ENCODE data around the gene REEP5.
"Not testable (repeated sequence)": the region's sequence is repeated elsewhere in the genome, so short reads cannot be mapped to it uniquely, and the experiment has no call there.

REEP5 gene

GRCh38 chr5:112902561-112902960 is 19.5 kb downstream of the REEP5 start:
- ChIA-PET POLR2A (no interaction called here), CTCF (interaction anchor here (1.1 to 3.0 kb wide), 7 partner anchors 8 to 94 kb away, joined by 3 to 12 read pairs (median 8); partner anchors contain the start of gene REEP5)
- no peak for DNase-seq (ENCODE audit: extremely low spot score)
- no peak for TF ChIP-seq CTCF (IDR thresholded peaks at IDR 0.05; ENCODE audit: control extremely low read depth, extremely low read depth, low read depth, missing control alignments)

GRCh38 chr5:112895682-112896081 is 26.3 kb downstream of the REEP5 start:
- no peak for DNase-seq (ENCODE audit: extremely low spot score)
- CTCF ChIA-PET = interaction anchor here (0.7 to 2.5 kb wide), 9 partner anchors 8 to 90 kb away, joined by 3 to 12 read pairs (median 4); partner anchors contain the start of gene SRP19
- TF ChIP-seq CTCF (IDR thresholded peaks at IDR 0.05; ENCODE audit: control extremely low read depth, extremely low read depth, low read depth, missing control alignments) = no peak
- POLR2A ChIA-PET = no interaction called here

GRCh38 chr5:112892776-112893175 is 29.3 kb downstream of the REEP5 start:
- POLR2A ChIA-PET = no interaction called here
- TF ChIP-seq CTCF (IDR thresholded peaks at IDR 0.05; ENCODE audit: control extremely low read depth, extremely low read depth, low read depth, missing control alignments) = no peak
- no peak for DNase-seq (ENCODE audit: extremely low spot score)
- CTCF ChIA-PET = interaction anchor here (1.8 kb wide), 1 partner anchor 44 kb away, joined by 5 read pairs; no protein-coding TSS in a partner anchor

- POLR2A ChIA-PET; DNase-seq (ENCODE audit: extremely low spot score): not testable (repeated sequence)
- CTCF ChIA-PET = interaction anchor here (1.0 kb wide), 1 partner anchor 21 kb away, joined by 3 read pairs; no protein-coding TSS in a partner anchor
These were observed 30.0 kb downstream of the REEP5 start for GRCh38 chr5:112892066-112892465.

GRCh38 chr5:112886975-112887374 is 35.1 kb downstream of the REEP5 start:
- POLR2A ChIA-PET = no interaction called here
- no peak for TF ChIP-seq CTCF (IDR thresholded peaks at IDR 0.05; ENCODE audit: control extremely low read depth, extremely low read depth, low read depth, missing control alignments)
- CTCF ChIA-PET = interaction anchor here (1.8 kb wide), 1 partner anchor 27 kb away, joined by 4 read pairs; no protein-coding TSS in a partner anchor
- no peak for DNase-seq (ENCODE audit: extremely low spot score)

GRCh38 chr5:112885001-112885400 is 37.0 kb downstream of the REEP5 start:
- DNase-seq (ENCODE audit: extremely low spot score) = no peak
- TF ChIP-seq CTCF (IDR thresholded peaks at IDR 0.05; ENCODE audit: control extremely low read depth, extremely low read depth, low read depth, missing control alignments) = no peak
- ChIA-PET POLR2A (no interaction called here), CTCF (interaction anchor here (0.6 to 1.1 kb wide), 5 partner anchors 9 to 82 kb away, joined by 3 to 4 read pairs (median 3); no protein-coding TSS in a partner anchor)

- no peak for TF ChIP-seq CTCF (IDR thresholded peaks at IDR 0.05; ENCODE audit: control extremely low read depth, extremely low read depth, low read depth, missing control alignments)
- POLR2A ChIA-PET = no interaction called here
- no peak for DNase-seq (ENCODE audit: extremely low spot score)
- CTCF ChIA-PET = interaction anchor here (1.0 kb wide), 1 partner anchor 16 kb away, joined by 3 read pairs; no protein-coding TSS in a partner anchor
These were observed 38.8 kb downstream of the REEP5 start for GRCh38 chr5:112883192-112883591.

Measured in GM10248 (cell line).